ENCODE data around the gene PARP11.
"Not testable (repeated sequence)": the region's sequence is repeated elsewhere in the genome, so short reads cannot be mapped to it uniquely, and the experiment has no call there.

The PARP11 gene

GRCh38 chr12:3882896-3883564 is 9.8 kb upstream of the PARP11 start:
- peak in 3 of 4 experiments; percentile 24 to 43 (median 28) for DNase-seq

DNA sequence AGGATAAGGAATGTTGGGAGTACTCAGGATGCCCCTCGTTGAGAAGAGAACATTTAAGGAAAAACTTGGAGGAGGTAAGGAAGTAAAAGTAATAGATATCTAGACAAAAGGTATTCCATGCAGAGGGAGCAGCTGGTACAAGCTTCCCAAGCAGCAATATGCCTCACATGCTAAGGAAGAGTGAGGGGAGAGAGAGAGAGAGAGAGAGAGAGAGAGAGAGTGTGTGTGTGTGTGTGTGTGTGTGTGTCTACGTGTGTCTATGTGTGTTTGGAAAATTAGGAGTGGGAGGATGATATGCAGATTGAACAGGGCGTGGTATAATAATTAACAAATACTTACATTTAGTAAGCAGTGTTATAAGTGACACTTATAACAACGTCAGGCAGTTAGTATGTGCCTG is 9.2 kb upstream of the PARP11 start:
- DNase-seq, result no peak

- DNase-seq, result no peak
These were observed 8.2 kb upstream of the PARP11 start for GRCh38 chr12:3881281-3881950.

GRCh38 chr12:3879846-3880245 is 6.6 kb upstream of the PARP11 start:
- DNase-seq, result no peak

DNA sequence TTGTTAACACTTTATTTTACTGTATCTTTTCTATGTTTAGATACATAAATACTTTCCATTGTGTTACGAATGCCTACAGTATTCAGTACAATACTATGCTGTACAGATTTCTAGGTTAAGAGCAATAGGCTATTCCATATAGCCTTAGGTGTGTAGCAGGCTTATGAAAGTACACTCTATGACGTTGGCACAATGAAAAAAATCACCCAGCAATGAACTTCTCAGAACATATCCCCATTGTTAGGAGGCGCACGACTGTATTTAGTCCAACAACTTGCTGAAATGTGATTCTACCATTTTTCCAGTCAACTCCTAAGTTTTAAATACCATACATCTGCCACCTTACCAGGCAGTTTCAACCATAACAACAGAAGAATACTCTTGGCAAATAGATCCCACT is 1.8 kb downstream of the PARP11 start:
- DNase-seq, result no peak

DNA sequence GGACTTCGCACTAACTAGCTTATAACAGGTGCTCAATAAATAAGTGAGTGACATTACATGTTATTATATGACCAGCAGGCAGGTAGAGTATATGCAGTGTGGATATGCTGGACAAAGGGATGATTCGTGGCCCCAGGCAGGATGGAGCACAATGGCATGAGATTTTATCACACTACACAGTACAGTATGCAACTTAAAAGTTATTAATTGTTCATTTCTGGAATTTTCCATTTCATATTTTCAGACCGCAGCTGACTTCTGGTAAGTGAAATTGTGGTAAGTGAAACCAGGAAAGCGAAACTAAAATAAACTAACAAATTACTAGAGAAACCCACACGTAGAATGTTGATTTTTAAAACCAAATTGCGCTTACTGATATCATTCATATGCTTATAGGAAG is 3.3 kb downstream of the PARP11 start:
- DNase-seq, result peak in 1 of 4 experiments; percentile 25

- DNase-seq, result no peak
These were observed 3.8 kb downstream of the PARP11 start for GRCh38 chr12:3869433-3869832.

GRCh38 chr12:3863756-3864155 is 9.4 kb downstream of the PARP11 start:
- no peak for DNase-seq

GRCh38 chr12:3842517-3842916 is 30.7 kb downstream of the PARP11 start:
- no peak for DNase-seq

DNA sequence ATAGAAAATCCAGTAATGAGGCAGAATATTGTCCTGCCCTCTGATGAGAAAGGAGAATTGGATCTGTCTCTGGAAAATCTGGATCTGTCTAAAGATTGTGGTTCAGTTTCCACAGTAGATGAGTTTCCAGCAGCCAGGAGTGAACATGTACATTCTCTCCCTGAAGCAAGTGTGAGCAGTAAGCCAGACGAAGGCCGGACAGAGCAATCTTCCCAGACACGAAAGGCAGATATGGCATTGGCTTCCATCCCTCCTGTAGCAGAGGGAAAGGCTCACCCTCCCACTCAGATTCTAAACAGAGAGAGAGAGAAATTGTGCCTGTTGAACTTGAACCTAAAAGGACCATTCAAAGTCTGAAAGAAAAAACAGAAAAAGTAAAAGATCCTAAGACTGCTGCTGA is 31.4 kb downstream of the PARP11 start:
- no peak for DNase-seq

DNA sequence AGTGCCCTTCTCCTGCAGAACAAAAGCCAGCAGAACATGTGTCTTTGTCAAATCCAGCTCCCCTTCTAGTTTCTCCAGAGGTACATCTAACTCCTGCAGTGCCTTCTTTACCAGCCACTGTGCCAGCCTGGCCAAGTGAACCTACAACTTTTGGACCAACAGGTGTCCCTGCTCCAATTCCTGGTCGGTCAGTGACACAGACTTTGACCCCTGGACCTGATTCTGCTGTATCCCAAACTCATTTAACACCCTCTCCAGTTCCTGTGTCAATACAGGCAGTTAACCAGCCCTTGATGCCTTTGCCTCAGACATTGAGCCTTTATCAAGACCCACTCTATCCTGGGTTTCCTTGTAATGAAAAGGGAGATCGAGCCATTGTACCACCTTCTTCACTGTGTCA is 32.4 kb downstream of the PARP11 start:
- DNase-seq, result not testable (repeated sequence)

DNA sequence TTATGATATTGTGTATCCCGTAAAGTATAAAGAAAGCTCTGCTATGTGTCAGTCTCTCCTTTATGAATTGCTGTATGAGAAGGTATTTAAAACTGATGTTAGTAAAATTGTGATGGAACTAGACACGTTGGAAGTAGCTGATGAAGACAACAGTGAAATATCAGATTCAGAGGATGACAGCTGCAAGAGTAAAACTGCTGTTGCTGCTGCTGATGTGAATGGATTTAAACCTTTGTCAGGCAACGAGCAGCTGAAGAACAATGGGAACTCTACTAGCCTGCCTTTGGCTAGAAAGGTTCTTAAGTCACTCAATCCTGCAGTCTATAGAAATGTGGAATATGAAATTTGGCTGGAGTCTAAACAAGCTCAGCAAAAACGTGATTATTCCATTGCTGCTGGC is 33.5 kb downstream of the PARP11 start:
- DNase-seq, result not testable (repeated sequence)

GRCh38 chr12:3838701-3839548 is 34.3 kb downstream of the PARP11 start:
- DNase-seq, result peak in 3 of 4 experiments; percentile 18 to 41 (median 31)

GRCh38 chr12:3838076-3838475 is 35.1 kb downstream of the PARP11 start:
- peak in 2 of 4 experiments; percentile 54 to 60 for DNase-seq

- DNase-seq, result no peak
These were observed 36.1 kb downstream of the PARP11 start for GRCh38 chr12:3837049-3837448.

- DNase-seq, result no peak
These were observed 36.6 kb downstream of the PARP11 start for GRCh38 chr12:3836641-3837040.

DNA sequence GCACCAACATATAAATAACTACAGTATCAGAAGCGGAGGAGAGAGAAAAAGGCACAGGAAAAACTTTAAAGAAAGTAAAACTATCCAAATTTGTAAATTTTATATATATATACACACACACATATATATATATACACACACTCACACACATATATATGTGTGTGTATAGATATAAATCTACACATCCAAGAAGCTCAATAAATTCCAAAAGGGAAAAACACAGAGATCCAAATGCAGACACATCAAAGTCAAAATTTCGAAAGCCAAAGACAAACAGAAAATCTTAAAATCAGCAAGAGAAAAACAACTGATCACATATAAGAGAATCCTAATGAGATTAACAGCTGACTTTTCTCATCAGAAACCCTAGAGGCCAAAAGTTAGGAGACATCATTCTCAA is 37.3 kb downstream of the PARP11 start:
- DNase-seq, result no peak

GRCh38 chr12:3834774-3835173 is 38.4 kb downstream of the PARP11 start:
- DNase-seq, result no peak

DNA sequence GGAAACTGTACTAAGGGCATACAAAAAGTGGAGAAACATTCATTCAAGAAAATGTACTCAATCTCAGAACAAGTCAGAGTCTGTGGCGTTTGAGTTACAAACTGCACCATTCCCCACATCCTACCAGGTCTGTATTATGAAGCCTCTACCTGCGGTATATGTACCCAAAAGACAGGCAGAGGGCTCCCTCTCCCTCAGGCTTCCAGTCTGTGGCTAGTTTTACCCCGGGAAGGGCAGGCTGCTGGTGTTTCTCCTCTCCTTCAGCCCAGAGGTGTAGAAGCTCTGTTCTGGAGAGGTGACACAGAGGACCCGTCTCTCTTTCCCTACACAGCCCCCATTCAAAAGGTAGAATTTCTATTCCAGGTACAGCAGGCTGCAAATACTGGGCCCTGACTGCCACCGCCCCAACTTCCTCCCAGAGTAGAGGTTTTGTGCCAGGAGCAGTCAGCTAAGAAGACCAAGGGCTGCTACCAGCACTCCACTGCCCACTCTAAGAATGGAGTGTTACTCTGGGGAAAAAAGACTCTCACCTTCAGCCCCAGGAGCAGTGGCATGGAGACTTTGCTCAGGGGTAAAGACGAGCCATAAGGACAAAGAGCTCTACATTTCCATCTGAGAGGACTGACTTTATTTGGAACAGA is 39.4 kb downstream of the PARP11 start:
- DNase-seq, result no peak

DNA sequence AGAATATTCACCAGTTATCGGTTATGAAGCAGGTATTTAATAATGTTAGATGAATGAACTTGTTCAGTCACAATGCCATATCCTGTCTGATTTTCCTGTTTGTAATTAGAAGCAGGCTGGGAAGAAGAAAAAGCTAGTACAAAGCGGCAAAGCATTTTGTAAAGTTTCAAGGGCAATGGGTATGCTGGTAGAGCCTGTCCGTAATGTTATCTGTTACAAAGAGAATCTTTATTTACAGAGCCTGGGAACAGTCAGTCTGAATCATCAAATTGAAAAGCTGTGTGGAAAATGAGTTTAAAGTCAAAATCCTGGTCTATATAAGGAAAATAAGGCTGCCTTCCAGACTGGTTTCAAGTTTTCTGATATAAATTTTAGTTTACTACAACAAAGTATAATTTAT is 40.5 kb downstream of the PARP11 start:
- DNase-seq, result no peak

- DNase-seq, result no peak
These were observed 44.3 kb downstream of the PARP11 start for GRCh38 chr12:3828888-3829287.

- DNase-seq, result no peak
These were observed 45.7 kb downstream of the PARP11 start for GRCh38 chr12:3827301-3828000.
